ENCODE measurements around the gene ZNF317. TPM values are rescaled to one million over a fixed set of nuclear protein-coding genes. Genes with fewer than 3 reads are reported as not detected.

The ZNF317 gene
- total and polyA plus RNA-seq, 4 donors, result 7.8 to 11.6 (median 10.5) TPM

DNA sequence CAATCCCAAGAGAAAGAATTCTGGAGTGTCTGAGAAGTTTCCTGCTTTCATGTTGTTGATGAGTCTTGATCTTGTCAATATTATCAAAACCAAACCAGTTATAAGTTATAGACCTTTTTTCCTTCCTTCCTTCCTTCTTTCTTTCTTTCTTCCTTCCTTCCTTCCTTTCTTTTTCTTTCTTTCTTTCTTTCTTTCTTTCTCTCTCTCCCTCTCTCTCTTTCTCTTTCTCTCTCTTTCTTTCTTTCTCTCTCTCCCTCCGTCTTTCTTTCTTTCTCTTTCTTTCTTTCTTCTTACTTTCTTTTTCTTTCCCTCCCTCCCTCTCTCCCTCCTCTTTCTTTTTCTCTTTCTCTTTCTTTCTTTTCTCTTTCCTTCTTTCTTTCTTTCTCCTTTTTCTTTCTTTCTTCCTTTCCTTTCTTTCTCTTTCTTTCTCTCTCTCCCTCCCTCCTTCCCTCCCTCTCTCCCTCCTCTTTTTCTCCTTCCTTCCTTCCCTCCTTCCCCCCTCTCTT lies 13.2 kb upstream of the ZNF317 start, which contains the start of gene OR7G3 (continued):
- TF ChIP-seq, protein P1, sequence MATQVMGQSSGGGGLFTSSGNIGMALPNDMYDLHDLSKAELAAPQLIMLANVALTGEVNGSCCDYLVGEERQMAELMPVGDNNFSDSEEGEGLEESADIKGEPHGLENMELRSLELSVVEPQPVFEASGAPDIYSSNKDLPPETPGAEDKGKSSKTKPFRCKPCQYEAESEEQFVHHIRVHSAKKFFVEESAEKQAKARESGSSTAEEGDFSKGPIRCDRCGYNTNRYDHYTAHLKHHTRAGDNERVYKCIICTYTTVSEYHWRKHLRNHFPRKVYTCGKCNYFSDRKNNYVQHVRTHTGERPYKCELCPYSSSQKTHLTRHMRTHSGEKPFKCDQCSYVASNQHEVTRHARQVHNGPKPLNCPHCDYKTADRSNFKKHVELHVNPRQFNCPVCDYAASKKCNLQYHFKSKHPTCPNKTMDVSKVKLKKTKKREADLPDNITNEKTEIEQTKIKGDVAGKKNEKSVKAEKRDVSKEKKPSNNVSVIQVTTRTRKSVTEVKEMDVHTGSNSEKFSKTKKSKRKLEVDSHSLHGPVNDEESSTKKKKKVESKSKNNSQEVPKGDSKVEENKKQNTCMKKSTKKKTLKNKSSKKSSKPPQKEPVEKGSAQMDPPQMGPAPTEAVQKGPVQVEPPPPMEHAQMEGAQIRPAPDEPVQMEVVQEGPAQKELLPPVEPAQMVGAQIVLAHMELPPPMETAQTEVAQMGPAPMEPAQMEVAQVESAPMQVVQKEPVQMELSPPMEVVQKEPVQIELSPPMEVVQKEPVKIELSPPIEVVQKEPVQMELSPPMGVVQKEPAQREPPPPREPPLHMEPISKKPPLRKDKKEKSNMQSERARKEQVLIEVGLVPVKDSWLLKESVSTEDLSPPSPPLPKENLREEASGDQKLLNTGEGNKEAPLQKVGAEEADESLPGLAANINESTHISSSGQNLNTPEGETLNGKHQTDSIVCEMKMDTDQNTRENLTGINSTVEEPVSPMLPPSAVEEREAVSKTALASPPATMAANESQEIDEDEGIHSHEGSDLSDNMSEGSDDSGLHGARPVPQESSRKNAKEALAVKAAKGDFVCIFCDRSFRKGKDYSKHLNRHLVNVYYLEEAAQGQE (IDR thresholded peaks at IDR 0.05), result no peak
- no peak for TF ChIP-seq TAF1 (conservative IDR thresholded peaks at IDR 0.05)
- no peak for TF ChIP-seq HNF4G (IDR thresholded peaks at IDR 0.05)

DNA sequence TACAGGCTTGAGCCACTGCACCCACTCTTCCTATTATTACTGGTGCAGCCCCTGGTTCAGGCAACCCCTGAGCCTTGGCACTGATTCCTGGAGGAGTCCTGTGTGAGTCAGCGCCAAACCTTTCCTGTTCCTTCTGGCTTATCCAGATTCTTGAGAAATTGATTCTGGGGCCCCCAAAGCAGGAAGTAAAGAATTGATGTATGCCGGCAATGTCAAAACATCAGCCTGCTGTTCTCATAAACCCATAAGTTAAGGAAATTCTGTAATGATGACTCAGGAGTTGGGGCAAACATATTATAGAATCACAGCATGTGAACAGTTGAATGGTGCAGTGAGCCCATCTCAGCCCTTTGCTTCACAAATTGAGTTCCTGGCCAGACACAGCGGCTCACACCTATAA lies 12.0 kb upstream of the ZNF317 start:
- no peak overlapping the region for H3K4me3 ChIP-seq (ENCODE audit: low read depth in 1 of 3, low read length in 3 of 3)
- H3K9me3 ChIP-seq (ENCODE audit: control insufficient read depth in 4 of 4, low read length in 3 of 4), result no peaks in the 10 kb centered on the region
- H3K4me1 ChIP-seq (ENCODE audit: control insufficient read depth in 4 of 4, insufficient read depth in 4 of 4, low read length in 3 of 4), result peaks cover 0 to 1% (median 0%) of the 10 kb centered on the region in 4 donors
- peaks cover 0 to 3% (median 0%) of the 10 kb centered on the region in 4 donors for H3K27me3 ChIP-seq (ENCODE audit: control insufficient read depth in 4 of 4, insufficient read depth in 4 of 4, low read length in 3 of 4)
- H3K36me3 ChIP-seq (ENCODE audit: control insufficient read depth in 4 of 4, insufficient read depth in 3 of 4, low read depth in 1 of 4, low read length in 3 of 4), result no peaks in the 10 kb centered on the region
- TF ChIP-seq, protein P1 (IDR thresholded peaks at IDR 0.05), result no peak
- TF ChIP-seq RAD21 (IDR thresholded peaks at IDR 0.05) (no peak), FOXA2 (IDR thresholded peaks at IDR 0.05) (no peak), HNF4G (IDR thresholded peaks at IDR 0.05) (no peak), YY1 (IDR thresholded peaks at IDR 0.05) (no peak), GABPA (IDR thresholded peaks at IDR 0.05 in 1 of 2, conservative IDR thresholded peaks at IDR 0.05 in 1 of 2) (no peak), SP1 (IDR thresholded peaks at IDR 0.05) (no peak), HNF4A (conservative IDR thresholded peaks at IDR 0.05) (no peak), EGR1 (IDR thresholded peaks at IDR 0.05; ENCODE audit: low read depth in 2 of 2) (no peak), JUND (IDR thresholded peaks at IDR 0.05) (no peak), NR2F2 (IDR thresholded peaks at IDR 0.05) (no peak)
- TF ChIP-seq, protein P2, sequence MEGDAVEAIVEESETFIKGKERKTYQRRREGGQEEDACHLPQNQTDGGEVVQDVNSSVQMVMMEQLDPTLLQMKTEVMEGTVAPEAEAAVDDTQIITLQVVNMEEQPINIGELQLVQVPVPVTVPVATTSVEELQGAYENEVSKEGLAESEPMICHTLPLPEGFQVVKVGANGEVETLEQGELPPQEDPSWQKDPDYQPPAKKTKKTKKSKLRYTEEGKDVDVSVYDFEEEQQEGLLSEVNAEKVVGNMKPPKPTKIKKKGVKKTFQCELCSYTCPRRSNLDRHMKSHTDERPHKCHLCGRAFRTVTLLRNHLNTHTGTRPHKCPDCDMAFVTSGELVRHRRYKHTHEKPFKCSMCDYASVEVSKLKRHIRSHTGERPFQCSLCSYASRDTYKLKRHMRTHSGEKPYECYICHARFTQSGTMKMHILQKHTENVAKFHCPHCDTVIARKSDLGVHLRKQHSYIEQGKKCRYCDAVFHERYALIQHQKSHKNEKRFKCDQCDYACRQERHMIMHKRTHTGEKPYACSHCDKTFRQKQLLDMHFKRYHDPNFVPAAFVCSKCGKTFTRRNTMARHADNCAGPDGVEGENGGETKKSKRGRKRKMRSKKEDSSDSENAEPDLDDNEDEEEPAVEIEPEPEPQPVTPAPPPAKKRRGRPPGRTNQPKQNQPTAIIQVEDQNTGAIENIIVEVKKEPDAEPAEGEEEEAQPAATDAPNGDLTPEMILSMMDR (IDR thresholded peaks at IDR 0.05; ENCODE audit: low read depth, low read length, missing input control), result no peak
- TF ChIP-seq, protein P3, sequence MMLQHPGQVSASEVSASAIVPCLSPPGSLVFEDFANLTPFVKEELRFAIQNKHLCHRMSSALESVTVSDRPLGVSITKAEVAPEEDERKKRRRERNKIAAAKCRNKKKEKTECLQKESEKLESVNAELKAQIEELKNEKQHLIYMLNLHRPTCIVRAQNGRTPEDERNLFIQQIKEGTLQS (IDR thresholded peaks at IDR 0.05), result no peak
- TF ChIP-seq, protein P4, sequence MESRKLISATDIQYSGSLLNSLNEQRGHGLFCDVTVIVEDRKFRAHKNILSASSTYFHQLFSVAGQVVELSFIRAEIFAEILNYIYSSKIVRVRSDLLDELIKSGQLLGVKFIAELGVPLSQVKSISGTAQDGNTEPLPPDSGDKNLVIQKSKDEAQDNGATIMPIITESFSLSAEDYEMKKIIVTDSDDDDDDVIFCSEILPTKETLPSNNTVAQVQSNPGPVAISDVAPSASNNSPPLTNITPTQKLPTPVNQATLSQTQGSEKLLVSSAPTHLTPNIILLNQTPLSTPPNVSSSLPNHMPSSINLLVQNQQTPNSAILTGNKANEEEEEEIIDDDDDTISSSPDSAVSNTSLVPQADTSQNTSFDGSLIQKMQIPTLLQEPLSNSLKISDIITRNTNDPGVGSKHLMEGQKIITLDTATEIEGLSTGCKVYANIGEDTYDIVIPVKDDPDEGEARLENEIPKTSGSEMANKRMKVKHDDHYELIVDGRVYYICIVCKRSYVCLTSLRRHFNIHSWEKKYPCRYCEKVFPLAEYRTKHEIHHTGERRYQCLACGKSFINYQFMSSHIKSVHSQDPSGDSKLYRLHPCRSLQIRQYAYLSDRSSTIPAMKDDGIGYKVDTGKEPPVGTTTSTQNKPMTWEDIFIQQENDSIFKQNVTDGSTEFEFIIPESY (IDR thresholded peaks at IDR 0.05), result no peak
- no peak overlapping the region for H3K27ac ChIP-seq (ENCODE audit: low read depth in 1 of 2, low read length in 2 of 2)
- no peak for DNase-seq (ENCODE audit: low spot score)
- 69% methylated on average over 3 of the region's 3 CpGs for WGBS
- no peak overlapping the region for H3K9ac ChIP-seq (ENCODE audit: low read depth in 1 of 2, low read length in 2 of 2)
